ENCODE data around the gene PGF.

The PGF gene

GRCh38 chr14:74945852-74946658, 9.3 kb downstream of the PGF start:
- TF ChIP-seq ZFX (IDR thresholded peaks at IDR 0.05; ENCODE audit: borderline replicate concordance) (no peak), CTCF (IDR thresholded peaks at IDR 0.05) (peak; percentile 95)
- H3K27ac ChIP-seq, result no peak overlapping the region

- TF ChIP-seq ZFX (IDR thresholded peaks at IDR 0.05; ENCODE audit: borderline replicate concordance) (no peak), CTCF (IDR thresholded peaks at IDR 0.05) (peak; percentile 84)
- no peak overlapping the region for H3K27ac ChIP-seq
Measured at GRCh38 chr14:74945261-74945851, 10.0 kb downstream of the PGF start.

DNA sequence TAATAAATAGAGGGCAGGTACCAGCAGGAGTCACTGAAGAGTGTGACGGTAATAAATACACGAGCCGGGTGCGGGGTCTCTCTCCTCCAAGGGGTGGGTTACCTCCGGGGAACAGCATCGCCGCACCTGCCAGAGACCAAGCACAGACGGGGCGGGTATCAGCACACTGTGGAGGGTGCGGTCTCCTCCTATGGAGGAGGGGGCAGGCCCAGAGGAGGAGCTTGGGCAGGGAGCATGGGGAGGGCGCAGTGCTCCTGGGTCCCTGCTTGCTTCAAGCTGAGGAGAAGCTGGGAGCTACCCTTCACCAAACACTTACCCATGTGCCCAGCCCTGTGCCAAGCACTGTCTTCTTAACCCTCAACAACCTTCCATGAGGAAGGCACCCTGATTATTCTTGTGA, 12.8 kb downstream of the PGF start:
- H3K27ac ChIP-seq, result no peak overlapping the region
- TF ChIP-seq ZFX (IDR thresholded peaks at IDR 0.05; ENCODE audit: borderline replicate concordance) (no peak), CTCF (IDR thresholded peaks at IDR 0.05) (no peak)

DNA sequence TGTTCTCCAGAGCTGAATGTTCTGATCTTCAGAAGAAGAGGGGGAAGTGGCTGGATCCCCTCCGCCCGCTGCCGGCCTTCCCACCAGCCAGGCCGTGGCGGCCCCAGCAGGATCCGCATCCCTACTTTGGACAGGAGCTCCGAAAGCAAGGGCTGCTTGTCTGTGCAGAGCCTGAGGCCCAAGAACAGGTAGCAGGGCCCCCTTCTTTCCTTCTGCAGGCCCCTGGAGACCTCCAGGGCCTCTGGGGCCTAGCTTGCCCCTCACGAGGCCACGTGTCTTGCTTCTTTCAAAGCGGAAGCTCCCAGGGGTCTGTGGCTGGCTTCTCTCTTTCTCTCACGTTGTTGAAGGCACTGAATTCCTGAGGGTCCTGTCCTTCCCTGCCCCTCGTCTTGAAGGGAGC, 13.2 kb downstream of the PGF start:
- no peak overlapping the region for H3K27ac ChIP-seq
- TF ChIP-seq ZFX (IDR thresholded peaks at IDR 0.05; ENCODE audit: borderline replicate concordance), result no peak
- TF ChIP-seq CTCF (IDR thresholded peaks at IDR 0.05), result no peak

DNA sequence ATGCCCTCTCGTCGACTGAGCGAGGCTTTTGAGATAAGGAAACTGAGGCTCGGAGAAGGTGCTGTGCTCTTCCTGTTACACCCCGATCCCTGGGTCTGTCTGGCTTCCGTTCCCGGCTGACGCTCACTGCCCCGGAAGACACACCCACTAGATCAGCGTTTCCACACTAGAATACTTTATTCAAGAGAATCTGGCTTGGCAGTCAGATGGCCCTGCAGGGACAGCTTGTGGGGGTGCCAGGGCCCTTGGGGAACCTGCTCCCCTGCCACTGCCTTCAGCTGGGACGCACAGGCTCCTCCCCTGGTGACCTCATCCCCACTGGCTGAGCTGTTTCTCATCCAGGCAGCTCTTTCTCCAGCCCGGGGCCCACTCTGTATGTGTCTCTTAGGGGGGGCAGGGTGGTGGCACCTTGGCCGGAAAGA, 13.7 kb downstream of the PGF start:
- H3K27ac ChIP-seq, result no peak overlapping the region
- no peak for TF ChIP-seq CTCF (IDR thresholded peaks at IDR 0.05)
- no peak for TF ChIP-seq ZFX (IDR thresholded peaks at IDR 0.05; ENCODE audit: borderline replicate concordance)

GRCh38 chr14:74940956-74941565, 14.3 kb downstream of the PGF start:
- no peak overlapping the region for H3K27ac ChIP-seq
- TF ChIP-seq ZFX (IDR thresholded peaks at IDR 0.05; ENCODE audit: borderline replicate concordance), result no peak
- TF ChIP-seq CTCF (IDR thresholded peaks at IDR 0.05), result no peak
